Raji (cell line): ENCODE results near the gene PYGL.

Source experiments
- POLR2A ChIP-seq: IDR thresholded peaks from 2 replicates; pipeline ENCODE4 v1.6.1; 2011; ENCODE audit warnings: low read depth, low read length, control low read depth; ENCODE audit not compliant: insufficient read depth

PYGL gene

GRCh38 chr14:50964683-50965390, 20.6 kb upstream of the PYGL start:
- no peak for TF ChIP-seq POLR2A

GRCh38 chr14:50963919-50964318, 19.6 kb upstream of the PYGL start:
- no peak for TF ChIP-seq POLR2A

- TF ChIP-seq POLR2A: no peak
These were observed 17.4 kb upstream of the PYGL start for GRCh38 chr14:50961605-50962221.

GRCh38 chr14:50957296-50957695, 13.0 kb upstream of the PYGL start:
- TF ChIP-seq POLR2A: no peak

GRCh38 chr14:50955373-50956043, 11.2 kb upstream of the PYGL start:
- TF ChIP-seq POLR2A: no peak

GRCh38 chr14:50954811-50955372, 10.6 kb upstream of the PYGL start:
- no peak for TF ChIP-seq POLR2A

- no peak for TF ChIP-seq POLR2A
These were observed 9.2 kb upstream of the PYGL start for GRCh38 chr14:50953502-50953901.

GRCh38 chr14:50951032-50951431, 6.7 kb upstream of the PYGL start:
- TF ChIP-seq POLR2A: no peak

- TF ChIP-seq POLR2A: no peak
These were observed 3.9 kb upstream of the PYGL start for GRCh38 chr14:50948205-50948604.

GRCh38 chr14:50947446-50947845, 3.2 kb upstream of the PYGL start:
- TF ChIP-seq POLR2A: no peak

GRCh38 chr14:50946234-50946935, 2.1 kb upstream of the PYGL start:
- TF ChIP-seq POLR2A: no peak

GRCh38 chr14:50944647-50945413, 547 bp upstream of the PYGL start:
- no peak for TF ChIP-seq POLR2A

- TF ChIP-seq POLR2A: no peak
These were observed 881 bp downstream of the PYGL start for GRCh38 chr14:50943261-50943942.

- no peak for TF ChIP-seq POLR2A
These were observed 3.1 kb downstream of the PYGL start for GRCh38 chr14:50941151-50941550.

GRCh38 chr14:50937800-50938199, 6.5 kb downstream of the PYGL start:
- no peak for TF ChIP-seq POLR2A

GRCh38 chr14:50937325-50937724, 7.0 kb downstream of the PYGL start:
- TF ChIP-seq POLR2A: no peak
